Measurements from ENCODE around the gene EXOSC2. TPM values are rescaled to one million over a fixed set of nuclear protein-coding genes. Genes with fewer than 3 reads are reported as not detected.

The EXOSC2 gene
- total RNA-seq, 3 donors from 2014 or later (not counting 1 experiment from before 2014, with no cell fraction given): 40.7 to 49.0 (median 47.1) TPM

DNA sequence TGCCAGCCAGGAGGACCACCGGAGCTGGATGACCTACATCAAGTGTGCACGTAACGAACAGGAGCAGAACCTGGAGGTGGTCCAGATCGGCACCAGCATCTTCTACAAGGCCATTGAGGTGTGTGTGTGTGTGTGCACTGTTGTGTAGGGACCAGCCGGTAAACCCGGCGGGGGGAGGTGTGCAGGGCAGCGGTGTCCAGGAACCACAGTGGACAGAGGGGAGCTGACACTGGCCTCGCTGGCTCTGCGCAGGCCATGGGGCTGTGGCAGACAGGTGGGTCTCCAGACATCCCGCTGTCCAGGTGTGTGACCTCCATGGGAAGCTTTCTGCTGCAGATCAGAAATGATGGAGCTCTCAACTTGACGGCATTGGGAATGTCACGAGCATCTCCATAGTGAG is 25.4 kb upstream of the EXOSC2 start:
- DNase-seq (no peak), ATAC-seq (no peak)
- Histone ChIP-seq H3K27ac (ENCODE audit: low read length) (no peak overlapping the region), H3K36me3 (ENCODE audit: control insufficient read depth, insufficient read depth, low read length) (no peaks in the 10 kb centered on the region), H3K27me3 (ENCODE audit: control insufficient read depth, insufficient read depth, low read length) (peaks cover 25% of the 10 kb centered on the region), H3K4me1 (ENCODE audit: control insufficient read depth, insufficient read depth, low read length) (peaks cover 4% of the 10 kb centered on the region), H3K9me3 (ENCODE audit: control insufficient read depth, insufficient read depth, low read length) (no peaks in the 10 kb centered on the region), H3K4me3 (ENCODE audit: low read length) (no peak overlapping the region)
- peaks cover 18 to 31% of the 10 kb centered on the region in 2 donors for H3K27me3 Mint-ChIP-seq (ENCODE audit: low read depth in 2 of 2)
- no peaks in the 10 kb centered on the region for H3K9me3 Mint-ChIP-seq
- H3K27ac Mint-ChIP-seq: no peak overlapping the region
- intact Hi-C loops (cut with micrococcal nuclease): no loop called here
- H3K36me3 Mint-ChIP-seq: no peaks in the 10 kb centered on the region
- H3K4me1 Mint-ChIP-seq: peaks cover 0 to 6% of the 10 kb centered on the region in 2 donors
- TF ChIP-seq, protein P1, sequence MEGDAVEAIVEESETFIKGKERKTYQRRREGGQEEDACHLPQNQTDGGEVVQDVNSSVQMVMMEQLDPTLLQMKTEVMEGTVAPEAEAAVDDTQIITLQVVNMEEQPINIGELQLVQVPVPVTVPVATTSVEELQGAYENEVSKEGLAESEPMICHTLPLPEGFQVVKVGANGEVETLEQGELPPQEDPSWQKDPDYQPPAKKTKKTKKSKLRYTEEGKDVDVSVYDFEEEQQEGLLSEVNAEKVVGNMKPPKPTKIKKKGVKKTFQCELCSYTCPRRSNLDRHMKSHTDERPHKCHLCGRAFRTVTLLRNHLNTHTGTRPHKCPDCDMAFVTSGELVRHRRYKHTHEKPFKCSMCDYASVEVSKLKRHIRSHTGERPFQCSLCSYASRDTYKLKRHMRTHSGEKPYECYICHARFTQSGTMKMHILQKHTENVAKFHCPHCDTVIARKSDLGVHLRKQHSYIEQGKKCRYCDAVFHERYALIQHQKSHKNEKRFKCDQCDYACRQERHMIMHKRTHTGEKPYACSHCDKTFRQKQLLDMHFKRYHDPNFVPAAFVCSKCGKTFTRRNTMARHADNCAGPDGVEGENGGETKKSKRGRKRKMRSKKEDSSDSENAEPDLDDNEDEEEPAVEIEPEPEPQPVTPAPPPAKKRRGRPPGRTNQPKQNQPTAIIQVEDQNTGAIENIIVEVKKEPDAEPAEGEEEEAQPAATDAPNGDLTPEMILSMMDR (IDR thresholded peaks at IDR 0.05): no peak
- WGBS (ENCODE audit: insufficient coverage): 93% methylated on average over 13 of the region's 13 CpGs
- no peak overlapping the region for H3K4me3 Mint-ChIP-seq

GRCh38 chr9:130668659-130669058 is 24.9 kb upstream of the EXOSC2 start:
- no peak overlapping the region for H3K27ac Mint-ChIP-seq
- no peak for DNase-seq
- no peak overlapping the region for H3K4me3 Mint-ChIP-seq
- H3K9me3 Mint-ChIP-seq: no peaks in the 10 kb centered on the region
- Histone ChIP-seq H3K9me3 (ENCODE audit: control insufficient read depth, insufficient read depth, low read length) (no peaks in the 10 kb centered on the region), H3K36me3 (ENCODE audit: control insufficient read depth, insufficient read depth, low read length) (no peaks in the 10 kb centered on the region), H3K4me1 (ENCODE audit: control insufficient read depth, insufficient read depth, low read length) (peaks cover 3% of the 10 kb centered on the region), H3K4me3 (ENCODE audit: low read length) (no peak overlapping the region), H3K27ac (ENCODE audit: low read length) (no peak overlapping the region), H3K27me3 (ENCODE audit: control insufficient read depth, insufficient read depth, low read length) (peaks cover 24% of the 10 kb centered on the region)
- peaks cover 0 to 6% of the 10 kb centered on the region in 2 donors for H3K4me1 Mint-ChIP-seq
- no peak for ATAC-seq
- WGBS (ENCODE audit: insufficient coverage): 76% methylated on average over 12 of the region's 12 CpGs
- intact Hi-C loops (cut with micrococcal nuclease): no loop called here
- H3K27me3 Mint-ChIP-seq (ENCODE audit: low read depth in 2 of 2): peaks cover 18 to 31% of the 10 kb centered on the region in 2 donors
- no peaks in the 10 kb centered on the region for H3K36me3 Mint-ChIP-seq
- TF ChIP-seq, protein P1 (IDR thresholded peaks at IDR 0.05): no peak

GRCh38 chr9:130669965-130670364 is 23.6 kb upstream of the EXOSC2 start:
- no peak for ATAC-seq
- no peak overlapping the region for H3K4me3 ChIP-seq (ENCODE audit: low read length)
- H3K27ac Mint-ChIP-seq: no peak overlapping the region
- H3K27me3 Mint-ChIP-seq (ENCODE audit: low read depth in 2 of 2): peaks cover 18 to 30% of the 10 kb centered on the region in 2 donors
- no peaks in the 10 kb centered on the region for H3K9me3 ChIP-seq (ENCODE audit: control insufficient read depth, insufficient read depth, low read length)
- no peak overlapping the region for H3K4me3 Mint-ChIP-seq
- WGBS (ENCODE audit: insufficient coverage): 88% methylated on average over 4 of the region's 4 CpGs
- H3K4me1 ChIP-seq (ENCODE audit: control insufficient read depth, insufficient read depth, low read length): no peaks in the 10 kb centered on the region
- intact Hi-C loops (cut with micrococcal nuclease): no loop called here
- TF ChIP-seq, protein P1 (IDR thresholded peaks at IDR 0.05): no peak
- no peak overlapping the region for H3K27ac ChIP-seq (ENCODE audit: low read length)
- H3K36me3 Mint-ChIP-seq: no peaks in the 10 kb centered on the region
- H3K36me3 ChIP-seq (ENCODE audit: control insufficient read depth, insufficient read depth, low read length): no peaks in the 10 kb centered on the region
- H3K27me3 ChIP-seq (ENCODE audit: control insufficient read depth, insufficient read depth, low read length): peaks cover 18% of the 10 kb centered on the region
- no peaks in the 10 kb centered on the region for H3K9me3 Mint-ChIP-seq
- H3K4me1 Mint-ChIP-seq: peaks cover 0 to 6% of the 10 kb centered on the region in 2 donors
- DNase-seq: no peak

- no peak overlapping the region for H3K27ac Mint-ChIP-seq
- peaks cover 12 to 24% of the 10 kb centered on the region in 2 donors for H3K27me3 Mint-ChIP-seq (ENCODE audit: low read depth in 2 of 2)
- peaks cover 0 to under 1% of the 10 kb centered on the region in 2 donors for H3K4me1 Mint-ChIP-seq
- intact Hi-C loops (cut with micrococcal nuclease): no loop called here
- H3K4me3 ChIP-seq (ENCODE audit: low read length): no peak overlapping the region
- H3K9me3 Mint-ChIP-seq: no peaks in the 10 kb centered on the region
- no peaks in the 10 kb centered on the region for H3K36me3 ChIP-seq (ENCODE audit: control insufficient read depth, insufficient read depth, low read length)
- H3K27ac ChIP-seq (ENCODE audit: low read length): no peak overlapping the region
- no peaks in the 10 kb centered on the region for H3K36me3 Mint-ChIP-seq
- no peak overlapping the region for H3K4me3 Mint-ChIP-seq
- ATAC-seq: no peak
- no peak for DNase-seq
- no peaks in the 10 kb centered on the region for H3K9me3 ChIP-seq (ENCODE audit: control insufficient read depth, insufficient read depth, low read length)
- TF ChIP-seq, protein P1 (IDR thresholded peaks at IDR 0.05): no peak
- peaks cover 14% of the 10 kb centered on the region for H3K27me3 ChIP-seq (ENCODE audit: control insufficient read depth, insufficient read depth, low read length)
- no peaks in the 10 kb centered on the region for H3K4me1 ChIP-seq (ENCODE audit: control insufficient read depth, insufficient read depth, low read length)
- WGBS (ENCODE audit: insufficient coverage): 74% methylated on average over 6 of the region's 6 CpGs
Measured at GRCh38 chr9:130670644-130671043, 22.9 kb upstream of the EXOSC2 start.
